HG03439 (cell line): ENCODE results near the gene TLCD5.

Experiments
- ATAC-seq: cut with Tn5 transposase; IDR thresholded peaks from one replicate; pipeline ENCODE4 v1.9.1; 2021; ENCODE audit warnings: mild to moderate bottlenecking, moderate library complexity; ENCODE audit not compliant: unreplicated experiment

TLCD5 gene

DNA sequence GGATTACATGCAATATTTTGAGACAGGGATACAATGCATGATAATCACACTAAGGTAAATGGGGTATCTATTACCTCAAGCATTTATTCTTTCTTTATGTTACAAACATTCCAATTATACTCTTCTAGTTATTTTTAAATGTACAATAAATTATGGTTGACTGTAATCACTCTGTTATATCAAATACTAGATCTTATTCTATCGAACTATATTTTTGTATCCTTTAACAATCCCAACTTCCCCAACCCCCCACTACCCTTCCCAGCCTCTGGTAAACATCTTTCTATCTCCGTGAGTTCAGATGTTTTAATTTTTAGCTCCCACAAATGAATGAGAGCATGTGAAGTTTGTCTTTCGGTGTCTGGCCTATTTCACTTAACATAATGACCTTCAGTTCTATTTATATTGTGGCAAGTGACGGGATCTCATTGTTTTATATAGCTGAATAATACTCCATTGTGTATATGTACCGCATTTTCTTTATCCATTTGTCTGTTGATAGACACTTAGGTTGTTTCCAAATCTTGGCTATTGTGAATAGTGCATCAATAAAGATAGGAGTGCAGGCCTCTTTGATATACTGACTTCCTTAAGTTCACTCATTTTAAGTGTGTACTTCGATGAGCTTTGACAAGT, 51.6 kb downstream of the TLCD5 start:
- no peak for ATAC-seq

GRCh38 chr11:120378474-120378873, 53.4 kb downstream of the TLCD5 start:
- ATAC-seq = no peak

- ATAC-seq = no peak
Measured at GRCh38 chr11:120381401-120381800, 56.3 kb downstream of the TLCD5 start.
